GM10847 (cell line): ENCODE measurements around the gene UQCC2.

Experiments
- POLR2A ChIP-seq: IDR thresholded peaks from 2 replicates; pipeline ENCODE4 v1.6.1; 2011; ENCODE audit not compliant: insufficient read length; ENCODE audit errors: extremely low read depth

The UQCC2 gene

DNA sequence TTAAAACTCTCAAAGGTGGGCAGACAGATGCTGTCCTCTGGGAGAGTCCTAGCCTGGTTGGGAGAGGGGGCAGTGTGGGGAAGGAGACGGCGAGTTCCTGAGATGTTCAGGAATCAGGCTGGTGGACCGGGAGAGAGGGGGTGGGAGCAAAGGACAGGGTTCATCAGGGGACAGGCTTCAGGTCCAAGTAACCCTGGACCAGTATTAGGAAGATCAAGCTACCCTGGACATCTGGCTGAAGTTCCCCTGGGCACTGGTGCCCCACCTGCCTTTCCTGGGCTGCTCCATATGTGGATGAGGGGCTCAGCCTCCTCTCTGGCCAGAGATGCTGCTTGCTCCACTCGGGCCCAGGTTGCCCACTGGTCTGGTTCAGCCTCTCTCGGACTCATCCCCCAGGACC, 36.3 kb upstream of the UQCC2 start:
- TF ChIP-seq POLR2A = no peak

DNA sequence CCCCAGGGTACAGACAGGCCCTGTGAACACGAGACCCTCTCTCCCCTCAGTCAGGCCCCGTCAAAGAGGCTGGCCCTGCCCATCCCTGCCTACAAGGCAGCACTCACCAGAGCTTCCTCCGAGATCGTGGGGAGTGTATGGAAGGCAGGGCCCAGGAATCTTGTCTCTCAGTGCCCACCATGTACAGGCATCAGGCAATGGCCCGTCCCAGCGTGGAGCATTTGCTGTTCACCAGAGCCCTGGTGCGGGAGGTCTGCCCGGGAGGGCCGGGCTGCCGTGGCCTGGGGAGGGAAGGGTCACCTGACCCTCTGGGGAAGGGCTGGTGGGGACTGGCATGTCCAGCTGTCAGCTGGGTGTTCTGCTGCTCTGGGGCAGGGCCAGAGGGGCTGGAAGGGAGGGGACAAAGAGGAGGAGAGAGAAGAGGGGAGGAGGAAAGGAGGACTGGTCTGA, 35.2 kb upstream of the UQCC2 start, which contains the start of gene IP6K3:
TSS of gene IP6K3 (minus strand) at position 255 of the 450 bp plus-strand sequence. CDS start 11,429 bp downstream, outside the sequence.
- no peak for TF ChIP-seq POLR2A

DNA sequence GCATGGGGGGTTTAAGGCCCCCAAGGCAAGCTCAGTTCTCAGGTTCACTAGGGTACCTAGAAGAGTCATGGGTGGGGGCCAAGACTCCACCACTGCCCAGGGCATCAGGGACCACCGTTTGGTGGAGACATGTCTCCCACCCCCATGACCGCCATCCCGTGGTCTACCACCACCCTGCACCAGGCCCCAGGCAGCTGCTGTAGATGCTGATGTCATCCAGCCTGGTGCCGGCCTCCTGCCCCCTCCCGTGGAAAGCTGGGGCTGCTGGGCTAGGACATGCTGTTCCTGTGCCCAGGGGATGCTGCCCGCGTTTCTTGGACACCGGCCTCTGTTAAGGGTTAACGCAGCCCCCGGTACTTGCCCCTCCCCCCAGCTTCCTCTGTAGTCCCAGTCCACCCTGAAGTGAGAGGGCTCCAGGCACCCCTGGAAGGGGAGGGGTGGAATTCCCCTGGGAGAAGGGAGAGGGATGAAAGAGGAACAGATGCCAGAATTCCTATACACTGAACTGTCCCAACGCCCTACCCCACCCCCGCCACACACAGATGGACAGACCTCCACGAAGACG, 34.6 kb upstream of the UQCC2 start:
- TF ChIP-seq POLR2A = no peak

DNA sequence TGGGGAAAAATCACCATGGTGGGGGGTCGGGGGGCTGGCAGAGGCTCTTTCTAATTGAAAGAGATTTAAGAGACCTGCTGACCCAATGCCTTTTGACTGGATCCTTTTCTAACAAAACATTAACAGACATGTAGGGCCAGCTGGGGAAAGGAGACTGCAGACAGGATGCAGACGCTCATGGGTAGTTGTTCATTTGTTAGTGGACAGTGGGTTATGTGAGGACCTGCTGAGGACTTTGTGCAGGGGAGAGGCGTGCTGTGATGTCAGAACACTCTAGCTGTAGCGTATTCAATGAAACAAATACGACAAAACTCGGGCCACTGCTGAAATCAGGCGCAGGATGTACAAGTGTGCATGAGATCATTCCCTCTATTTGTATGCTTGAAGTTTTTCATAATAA, 34.0 kb upstream of the UQCC2 start:
- no peak for TF ChIP-seq POLR2A

DNA sequence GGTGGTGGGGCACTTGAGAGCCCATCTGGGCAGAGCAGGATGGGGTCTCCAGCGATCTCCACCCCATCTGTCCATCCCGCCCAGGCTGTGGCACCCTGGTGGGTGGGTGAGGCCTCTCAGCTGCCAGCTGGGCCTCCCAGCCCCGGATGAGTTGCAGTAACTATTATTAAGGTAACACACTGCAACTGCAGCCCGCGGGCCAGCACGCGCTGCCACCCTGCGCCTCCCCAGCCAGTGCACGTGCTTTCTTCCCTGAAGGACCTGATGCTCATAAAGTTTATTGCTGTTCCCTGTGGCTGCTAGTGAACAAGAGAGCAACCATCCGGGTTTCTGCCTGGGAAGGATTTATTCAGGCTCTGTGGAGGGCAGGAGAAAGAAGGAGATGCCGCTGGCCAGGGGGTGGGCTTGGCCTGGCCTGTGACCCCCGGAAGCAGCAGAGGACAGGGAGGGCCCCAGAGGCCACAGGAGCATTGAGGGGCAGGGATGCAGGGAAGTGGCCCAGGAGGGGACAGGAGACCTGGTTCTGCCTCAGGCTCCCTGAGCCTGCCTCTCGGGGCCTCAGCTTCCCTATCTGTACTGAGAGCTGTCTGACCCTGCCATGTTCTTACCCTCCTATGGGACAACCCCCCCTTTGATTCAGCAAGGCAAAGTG, 33.5 kb upstream of the UQCC2 start:
- TF ChIP-seq POLR2A = no peak

DNA sequence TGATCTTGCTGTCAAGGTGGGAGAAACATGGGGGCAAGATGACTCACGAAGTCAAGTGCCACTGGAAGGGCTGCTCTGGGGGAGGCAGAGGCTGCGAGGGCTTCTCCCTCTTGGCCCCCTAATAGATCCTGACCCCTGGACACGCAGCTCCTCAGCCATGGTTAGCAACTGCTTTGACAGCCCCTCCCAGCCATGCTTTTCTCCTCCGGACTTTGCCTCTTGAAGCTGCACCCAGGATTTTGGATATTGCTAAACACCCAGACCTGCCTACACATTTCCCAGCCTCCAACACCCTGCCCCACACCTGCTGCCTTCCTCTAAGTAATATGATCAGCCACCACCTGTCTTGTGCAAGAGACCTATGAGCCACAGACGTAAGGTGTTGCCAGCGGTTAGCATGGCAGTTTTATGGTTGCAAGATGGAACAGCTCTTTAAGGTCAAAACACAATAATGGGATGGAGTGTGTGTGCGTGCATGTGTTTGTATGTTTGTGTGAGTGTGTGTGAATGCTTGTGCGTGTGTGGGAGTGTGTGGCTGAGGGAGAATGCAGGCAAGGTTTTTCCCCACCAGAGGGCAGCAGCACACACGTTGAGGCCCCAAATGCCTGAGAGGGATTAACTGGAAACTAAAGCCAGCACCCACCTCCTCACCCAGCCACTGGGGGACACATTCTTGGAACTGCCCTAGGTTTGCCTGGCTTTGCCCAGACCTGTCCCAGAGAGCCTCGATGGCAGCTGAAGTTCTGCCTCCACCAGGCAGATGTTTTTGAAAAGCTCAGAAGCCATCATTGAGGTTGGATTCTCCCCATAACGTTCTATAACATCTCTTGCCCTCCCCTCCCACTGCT, 32.7 kb upstream of the UQCC2 start:
- TF ChIP-seq POLR2A = no peak

DNA sequence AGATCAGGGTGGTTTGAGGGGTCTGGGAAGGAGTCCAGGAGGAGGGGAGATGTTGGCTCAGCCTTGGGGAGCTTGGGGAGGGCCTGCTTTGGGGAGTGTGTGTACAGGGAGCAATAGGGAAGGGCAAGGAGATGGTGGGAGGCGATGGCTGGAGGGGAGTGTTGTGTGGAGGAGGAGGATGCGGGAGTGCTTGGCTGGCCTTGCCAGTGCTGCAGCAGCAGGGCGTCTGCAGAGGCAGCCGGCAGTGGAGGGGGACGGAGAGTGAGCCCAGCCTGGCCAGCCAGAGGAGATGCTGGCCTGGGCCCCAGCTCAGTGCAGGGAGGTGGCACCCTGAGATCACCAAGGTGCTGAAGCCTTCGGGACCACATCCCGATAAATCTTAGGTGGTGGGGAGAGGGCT, 31.3 kb upstream of the UQCC2 start:
- no peak for TF ChIP-seq POLR2A

DNA sequence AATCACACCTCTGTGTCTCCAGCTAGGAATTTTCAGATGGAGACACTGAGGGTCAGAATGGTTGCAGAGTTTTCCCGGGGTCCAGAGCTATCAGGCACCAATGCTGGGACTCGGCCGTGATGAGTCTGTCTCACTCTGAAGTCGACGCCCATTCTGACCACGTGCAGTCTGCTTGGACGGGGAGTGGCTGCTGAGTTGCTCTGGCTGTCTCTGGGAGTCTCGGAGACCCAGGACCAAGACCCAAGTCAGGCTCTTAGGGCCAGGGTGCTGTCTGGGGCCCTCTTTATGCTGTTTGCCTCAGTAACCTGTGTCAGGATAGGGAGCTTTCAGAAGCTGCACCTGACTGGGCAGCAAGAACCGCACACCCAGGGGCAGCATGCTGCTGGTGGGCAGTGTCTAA, 30.6 kb upstream of the UQCC2 start:
- no peak for TF ChIP-seq POLR2A

DNA sequence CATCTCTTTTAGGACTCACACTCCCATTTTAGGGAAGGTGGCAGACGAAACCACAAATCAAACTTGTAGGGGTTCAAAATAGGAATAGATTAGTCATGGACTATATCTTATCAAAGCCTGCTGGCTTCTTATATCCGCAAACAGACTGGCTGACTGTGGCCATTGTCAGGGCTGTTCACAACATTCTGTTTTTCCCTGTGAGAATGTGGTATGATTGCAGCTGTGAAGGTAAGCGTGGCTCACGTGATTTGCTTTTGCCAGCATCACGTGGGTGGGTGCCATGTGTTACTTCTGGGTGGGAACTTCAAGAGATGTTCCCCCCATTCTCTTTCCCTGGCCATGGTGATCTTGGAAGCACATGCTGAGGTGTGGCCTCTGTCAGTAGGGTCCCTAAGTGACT, 29.3 kb upstream of the UQCC2 start:
- TF ChIP-seq POLR2A = no peak

DNA sequence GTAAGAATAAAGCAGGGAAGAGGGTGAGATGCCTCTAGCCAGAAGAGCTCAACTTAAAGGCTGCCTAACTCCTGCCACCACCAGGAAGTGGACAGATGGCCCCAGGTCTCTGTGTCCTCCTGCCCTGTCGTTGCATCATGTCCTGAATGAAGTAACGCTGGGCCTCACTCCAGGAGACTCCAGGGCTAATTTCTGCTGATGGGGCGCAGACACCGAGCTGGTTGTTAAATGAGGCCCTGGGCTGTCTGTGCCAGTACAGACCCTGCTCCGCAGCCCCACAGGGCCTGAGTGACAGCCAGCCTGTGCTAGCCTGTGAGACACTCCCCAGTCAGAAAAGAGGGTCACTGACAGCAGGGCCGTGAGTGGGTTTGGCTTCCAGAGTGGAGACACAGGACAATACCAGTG, 28.7 kb upstream of the UQCC2 start:
- TF ChIP-seq POLR2A = no peak

DNA sequence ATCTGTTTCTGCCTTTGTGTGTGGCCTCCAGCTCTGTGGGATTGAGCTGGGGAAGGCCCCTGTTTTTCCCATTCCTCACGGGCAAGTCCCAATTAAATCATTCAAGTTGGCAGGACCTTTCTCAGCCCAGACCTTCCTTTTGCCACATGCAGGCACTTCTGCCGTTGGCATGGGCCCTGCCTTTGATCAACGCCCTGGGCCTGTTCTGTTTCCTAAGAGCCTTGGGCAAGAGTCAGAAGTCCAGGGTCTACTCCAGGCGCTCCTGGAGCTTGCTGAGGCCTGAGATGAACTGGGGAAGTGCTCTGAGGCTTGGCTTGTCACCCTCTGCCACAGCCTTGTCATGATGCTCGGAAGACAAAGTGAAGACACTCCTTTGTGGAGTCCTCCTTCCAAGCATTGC, 28.1 kb upstream of the UQCC2 start:
- no peak for TF ChIP-seq POLR2A

DNA sequence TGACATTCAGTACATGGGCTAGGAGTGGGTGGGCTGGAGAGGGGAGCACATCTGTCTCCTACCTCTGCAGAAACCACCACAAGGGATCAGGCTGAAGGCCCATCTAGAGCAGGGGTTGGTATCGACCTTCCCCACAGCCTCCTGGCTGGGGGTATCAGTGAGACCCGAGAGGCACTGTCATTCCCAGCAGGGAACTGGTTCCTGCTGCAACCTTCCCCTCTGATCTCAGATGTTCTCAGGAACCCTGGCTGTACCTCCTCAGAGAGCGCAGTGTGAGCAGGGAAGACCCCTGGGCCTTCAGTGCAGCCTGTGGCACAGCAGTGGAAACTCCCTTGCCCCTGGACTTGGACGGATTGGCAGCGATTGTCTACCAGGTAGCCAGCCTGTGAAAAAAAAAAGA, 27.4 kb upstream of the UQCC2 start:
- no peak for TF ChIP-seq POLR2A

DNA sequence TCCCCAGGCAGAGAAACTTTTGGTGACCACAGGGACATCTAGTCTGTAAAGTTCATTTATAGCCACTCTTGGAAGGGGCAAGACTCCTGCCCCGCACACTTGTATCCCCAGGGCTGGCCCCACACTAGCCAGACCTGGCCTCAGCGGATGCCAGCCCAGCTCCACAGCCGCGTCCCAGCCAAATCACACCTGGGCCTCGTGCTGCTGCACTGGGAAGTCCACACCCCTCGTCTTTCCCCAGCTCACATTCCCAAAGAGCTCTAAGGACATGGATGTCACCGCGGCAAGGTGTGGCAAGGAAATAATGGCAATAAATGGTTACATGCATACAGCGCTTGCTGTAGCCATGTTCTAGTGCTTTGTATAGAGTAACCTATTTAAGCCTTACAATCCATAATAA, 26.7 kb upstream of the UQCC2 start:
- TF ChIP-seq POLR2A = no peak

DNA sequence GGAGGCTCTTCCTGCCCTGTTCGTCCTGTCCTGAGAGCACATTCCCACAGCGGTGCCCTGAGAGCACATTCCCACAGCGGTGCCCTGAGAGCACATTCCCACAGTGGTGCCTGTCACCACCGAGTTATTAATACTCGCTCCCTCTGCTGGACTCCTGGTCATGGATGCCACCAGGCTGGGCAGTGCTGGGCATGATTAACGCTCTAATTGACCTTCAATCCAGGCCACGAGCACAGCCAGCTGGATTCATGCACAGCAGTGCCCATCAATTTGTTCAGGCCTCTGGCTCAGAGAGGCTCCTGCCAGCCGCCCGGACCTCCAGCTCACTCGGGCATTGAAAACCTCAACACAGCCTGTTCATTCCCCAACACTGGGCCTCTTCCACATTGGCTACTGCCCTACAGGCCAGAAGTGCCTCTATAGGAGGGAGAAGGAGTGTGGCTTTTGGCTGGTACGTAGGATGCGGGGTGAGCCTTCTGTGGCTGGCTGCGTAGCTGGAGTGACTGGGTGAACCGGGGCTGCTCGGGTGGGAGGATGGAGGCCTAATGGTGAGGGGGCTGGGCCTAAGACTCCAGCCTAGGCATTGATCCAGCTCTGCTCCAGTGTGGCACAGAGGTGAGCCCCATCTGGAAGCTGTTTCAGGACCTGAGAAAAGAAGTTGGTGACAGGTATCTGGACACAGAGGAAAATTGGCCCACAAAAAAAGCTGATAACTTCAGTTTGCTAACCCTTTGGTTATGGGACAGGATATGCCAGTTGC, 25.9 kb upstream of the UQCC2 start:
- no peak for TF ChIP-seq POLR2A

DNA sequence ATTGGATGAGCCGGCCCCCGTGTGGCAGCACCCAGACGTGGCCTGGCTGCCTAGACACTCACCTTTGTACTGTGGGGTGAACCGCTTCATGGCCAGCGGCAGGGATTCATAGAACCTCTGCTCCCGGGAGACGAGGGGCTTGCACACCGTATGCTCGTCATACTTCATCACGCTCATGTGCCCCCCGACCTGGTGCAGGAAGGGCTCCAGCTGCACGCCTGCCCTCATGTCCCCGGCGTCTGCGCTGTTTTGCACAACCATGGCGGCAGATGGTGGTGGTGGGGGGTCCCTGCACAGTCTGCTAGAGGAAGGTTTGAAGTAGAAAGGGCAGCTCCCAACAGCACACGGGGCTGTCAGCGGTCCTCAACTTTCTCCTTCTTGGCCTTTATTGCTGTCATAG, 23.7 kb upstream of the UQCC2 start:
- no peak for TF ChIP-seq POLR2A

DNA sequence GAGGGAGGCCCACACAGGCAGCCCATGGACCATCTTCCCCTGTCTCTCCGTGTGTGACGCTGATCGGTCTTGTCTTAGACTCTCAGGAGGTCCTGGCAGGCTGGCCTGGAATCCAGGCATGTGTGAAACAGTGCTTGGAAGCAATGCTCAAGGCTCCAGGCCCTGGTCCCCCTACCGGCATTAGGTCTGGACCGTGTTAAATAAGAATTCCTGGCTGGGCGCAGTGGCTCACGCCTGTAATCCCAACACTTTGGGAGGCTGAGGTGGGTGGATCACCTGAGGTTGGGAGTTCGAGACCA, 22.2 kb upstream of the UQCC2 start:
- TF ChIP-seq POLR2A = no peak
